Right lobe of liver (tissue), 6 donors: Measurements from ENCODE around the gene STH. TPM values are rescaled to one million over a fixed set of nuclear protein-coding genes. Genes with fewer than 3 reads are reported as not detected.

ENCODE experiments used
- ATAC-seq, 4 donors: fragments of 200-7000 bp; cut with Tn5 transposase; one replicate each; pipeline ENCODE4 v1.9.1; 2020; ENCODE audit warnings: mild to moderate bottlenecking in 4 of 4, moderate library complexity in 4 of 4
- DNase-seq, 3 donors: peaks; one replicate each; pipeline ENCODE4 v3.0.0-alpha.2; 2020
- H3K27ac ChIP-seq, 3 donors: fragments of 200-600 bp; one replicate each; pipeline ENCODE4 v1.8.0; 2022
- H3K27me3 ChIP-seq, 2 donors: fragments of 200-600 bp; one replicate each; pipeline ENCODE4 v1.8.0; 2022
- H3K36me3 ChIP-seq, 4 donors: fragments of 200-600 bp; sonication (generic) in 1 of 4; one replicate each; pipeline versions ENCODE4 v1.5.1 to v1.8.0; 2017 to 2022; ENCODE audit warnings: control low read depth in 1 of 4
- H3K4me1 ChIP-seq, 4 donors: fragments of 200-600 bp; sonication (generic) in 1 of 4; one replicate each; pipeline versions ENCODE4 v1.5.1 to v1.8.0; 2017 to 2022; ENCODE audit warnings: control low read depth in 1 of 4
- H3K4me3 ChIP-seq, 3 donors: fragments of 200-600 bp; one replicate each; pipeline ENCODE4 v1.8.0; 2022
- H3K9me3 ChIP-seq, 4 donors: fragments of 200-600 bp; sonication (generic) in 1 of 4; one replicate each; pipeline versions ENCODE4 v1.5.1 to v1.8.0; 2017 to 2022; ENCODE audit warnings: control low read depth in 1 of 4
- CTCF ChIP-seq, 4 donors: fragments of 200-600 bp in 3 of 4; fragments of 450-650 bp in 1 of 4; IDR thresholded peaks; one replicate each; pipeline versions ENCODE4 v1.5.1 to v1.8.0; 2016 to 2022; ENCODE audit warnings: antibody characterized with exemption in 4 of 4, mild to moderate bottlenecking in 2 of 4
- POLR2A ChIP-seq: fragments of 450-650 bp; IDR thresholded peaks from one replicate; pipeline ENCODE4 v1.6.1; 2017; ENCODE audit warnings: antibody characterized with exemption, mild to moderate bottlenecking
- WGBS: methylation state at CpG from one replicate; pipeline ENCODE4 v1.1.6; 2018; ENCODE audit warnings: low coverage, low lambda C conversion rate; ENCODE audit not compliant: insufficient coverage; ENCODE audit errors: missing lambda C conversion rate; 5-methylcytosine and 5-hydroxymethylcytosine counted together
- intact Hi-C, 2 donors: fragments of 100-400 bp; cut with DNase I; formaldehyde crosslinking; loops; one replicate each; pipeline versions ENCODE4 v1.11.2 to v1.14.1; 2022
- long read RNA-seq: library from polyadenylated mRNA; unstranded; transcript quantifications from one replicate; pipeline ENCODE4 v2.0.0, GENCODE V29; 2019
- total RNA-seq, 6 experiments: library from RNA; depleted of rRNA in 2 of 6; stranded (reverse); fragments of >200 nt in 2 of 6; fragmentation: NEBNext Ultra II Directional in 3 of 6; extraction: Animal tissue kit (Norgen Biotek cat#: 25700) in 3 of 6; gene quantifications; one replicate each; pipeline versions ENCODE4 v1.1.0 to v1.2.4, GENCODE V29; 2016 to 2023
- donor health status: DM: no; HTN: yes; CAD: no.
- donor health status: DM: no; HTN: no; CAD: no.
- donor health status: DM: no; HTN: no; CAD: no.
- donor health status: DM: no; HTN: yes; CAD: no.
- donor health status: DM: no; HTN: yes; CAD: no.

STH gene
- not detected for total RNA-seq
- long read RNA-seq: 0 reads

GRCh38 chr17:45998987-45999899 is at the start of gene STH:
Gene STH (plus strand): TSS chr17:45999250. CDS start chr17:45999280, 30 bp downstream.
- H3K27ac ChIP-seq: no peak within 1 kb of the TSS
- H3K36me3 ChIP-seq: no peaks in the 10 kb centered on the region
- H3K4me3 ChIP-seq: no peak within 1 kb of the TSS
- DNase-seq: no peak
- intact Hi-C loops: no loop called here
- peaks cover 0 to 9% (median 3%) of the 10 kb centered on the region in 4 donors for H3K4me1 ChIP-seq
- WGBS: 60% methylated on average over 4 of the region's 8 CpGs
- ATAC-seq: no peak
- H3K9me3 ChIP-seq: no peaks in the 10 kb centered on the region
- no peaks in the 10 kb centered on the region for H3K27me3 ChIP-seq
- TF ChIP-seq POLR2A (no peak), CTCF (IDR thresholded peaks at IDR 0.05) (no peak)

- TF ChIP-seq CTCF (IDR thresholded peaks at IDR 0.05) (no peak), POLR2A (no peak)
- Histone ChIP-seq H3K4me1 (peaks cover 0 to 13% (median 7%) of the 10 kb centered on the region in 4 donors), H3K27me3 (no peaks in the 10 kb centered on the region), H3K27ac (no peak overlapping the region), H3K9me3 (no peaks in the 10 kb centered on the region), H3K36me3 (no peaks in the 10 kb centered on the region), H3K4me3 (no peak overlapping the region)
- no peak for DNase-seq
- ATAC-seq: no peak
- 63% methylated on average over 2 of the region's 9 CpGs for WGBS
- intact Hi-C loops: no loop called here
These were observed 49.2 kb upstream of the STH start for GRCh38 chr17:45949755-45950320.

GRCh38 chr17:45950888-45951287 is 48.2 kb upstream of the STH start:
- Histone ChIP-seq H3K27ac (no peak overlapping the region), H3K27me3 (no peaks in the 10 kb centered on the region), H3K36me3 (no peaks in the 10 kb centered on the region), H3K4me3 (no peak overlapping the region), H3K9me3 (no peaks in the 10 kb centered on the region), H3K4me1 (peaks cover 0 to 13% (median 7%) of the 10 kb centered on the region in 4 donors)
- intact Hi-C loops: no loop called here
- DNase-seq: no peak
- ATAC-seq: no peak
- TF ChIP-seq POLR2A (no peak), CTCF (IDR thresholded peaks at IDR 0.05) (no peak)
- 66% methylated on average over 6 of the region's 8 CpGs for WGBS

- Histone ChIP-seq H3K4me1 (peaks cover 0 to 13% (median 7%) of the 10 kb centered on the region in 4 donors), H3K36me3 (no peaks in the 10 kb centered on the region), H3K27me3 (no peaks in the 10 kb centered on the region), H3K9me3 (no peaks in the 10 kb centered on the region), H3K4me3 (no peak overlapping the region), H3K27ac (no peak overlapping the region)
- ATAC-seq: no peak
- 64% methylated on average over 9 of the region's 10 CpGs for WGBS
- no peak for DNase-seq
- intact Hi-C loops: no loop called here
- TF ChIP-seq POLR2A (no peak), CTCF (IDR thresholded peaks at IDR 0.05) (no peak)
These were observed 47.6 kb upstream of the STH start for GRCh38 chr17:45951403-45951802.
